Urothelium cell line (cell line): ENCODE results near the gene RALY.
"Not testable (repeated sequence)": the region's sequence is repeated elsewhere in the genome, so short reads cannot be mapped to it uniquely, and the experiment has no call there.

Experiments
- DNase-seq: peaks from one replicate; pipeline ENCODE4 v3.0.0; 2011; ENCODE audit warnings: low spot score, mixed read lengths
- FAIRE-seq: peaks from 2 replicates; lab custom pipeline; 2011; peaks lifted over from hg19 to GRCh38; lab: Jason Lieb, UNC

The RALY gene

DNA sequence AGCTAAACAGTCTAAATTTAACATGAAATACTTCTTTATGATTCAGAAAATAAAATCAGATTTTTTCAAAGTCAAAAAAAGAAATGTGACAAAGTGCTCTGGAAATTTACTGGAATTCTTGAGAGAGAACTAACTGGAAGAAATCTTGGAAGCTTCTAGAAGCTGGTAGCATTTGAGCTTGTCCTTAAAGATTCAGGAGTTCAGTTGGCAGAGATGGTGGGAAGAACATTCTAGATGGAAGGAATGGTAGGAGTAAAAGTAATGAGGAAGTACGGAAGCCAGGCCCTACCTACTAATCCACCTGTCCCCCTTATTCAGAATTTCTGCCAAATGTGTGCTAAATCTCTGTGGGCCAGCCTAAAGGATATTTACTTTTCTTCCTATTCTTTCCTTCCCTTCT lies 21.2 kb downstream of the RALY start:
- DNase-seq (no peak), FAIRE-seq (no peak)

DNA sequence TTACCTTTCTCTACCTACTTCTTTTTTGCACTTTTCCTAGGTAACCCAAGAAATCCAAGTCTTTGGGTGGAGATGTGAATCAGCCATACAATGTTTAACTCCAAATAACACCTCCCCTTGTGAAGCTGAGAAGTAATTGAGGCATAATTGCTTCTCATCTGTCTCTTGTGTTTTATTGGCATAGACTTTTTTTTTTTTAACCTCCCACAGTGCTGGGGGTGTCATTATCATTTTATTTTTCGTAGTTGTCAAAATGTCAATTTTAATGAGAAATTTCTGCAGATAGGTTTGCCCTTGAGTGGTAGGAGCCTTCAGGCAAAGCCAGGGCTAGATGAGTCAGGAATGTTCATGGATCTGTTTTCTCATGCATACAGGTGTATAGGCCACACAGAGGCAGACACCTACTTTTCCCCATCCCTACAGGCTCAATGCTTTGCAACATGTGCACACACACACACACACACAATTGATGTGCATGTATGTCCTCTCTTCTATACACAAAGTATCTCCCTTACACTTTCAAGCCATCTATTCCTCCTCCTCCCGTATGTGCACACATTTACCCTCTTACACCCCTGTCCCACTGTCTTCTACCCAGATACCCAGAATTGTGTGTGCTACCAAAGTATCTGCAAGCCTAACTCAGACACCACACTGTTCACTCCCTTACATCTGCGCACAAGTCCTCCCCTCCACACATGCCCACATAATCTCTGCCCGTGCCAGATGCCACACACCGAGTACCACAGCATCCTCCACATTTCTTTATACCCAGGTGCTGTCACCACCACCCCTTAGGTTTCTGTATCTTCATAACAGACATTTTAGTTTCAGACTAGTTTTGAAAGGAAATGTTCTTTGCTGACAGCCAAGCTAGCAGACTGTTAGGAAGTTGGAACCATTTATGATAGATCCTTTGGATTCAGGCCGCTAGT lies 22.0 kb downstream of the RALY start:
- FAIRE-seq: no peak

DNA sequence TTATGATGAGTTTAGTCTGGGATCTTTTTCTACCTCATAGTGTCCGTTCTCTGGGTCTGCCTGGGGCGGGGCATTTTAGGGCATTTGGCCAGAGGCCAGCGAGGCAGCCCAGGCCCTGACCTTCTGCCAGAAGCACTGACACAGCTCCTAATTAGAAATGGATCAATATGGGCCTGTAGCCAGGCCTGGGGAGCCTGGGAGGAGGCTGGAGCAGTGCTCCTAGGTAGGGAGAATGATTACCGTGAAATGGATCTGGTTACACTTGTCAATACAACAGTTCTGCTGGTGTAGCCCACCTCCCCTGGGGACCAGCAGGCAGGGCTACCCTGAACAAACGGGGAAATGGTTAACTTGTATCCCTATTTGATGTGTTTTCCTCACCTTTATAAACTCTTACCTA lies 23.0 kb downstream of the RALY start:
- FAIRE-seq (no peak), DNase-seq (no peak)

More for the DNA sequence above, 22.0 kb downstream of the RALY start:
- DNase-seq: no peak

DNA sequence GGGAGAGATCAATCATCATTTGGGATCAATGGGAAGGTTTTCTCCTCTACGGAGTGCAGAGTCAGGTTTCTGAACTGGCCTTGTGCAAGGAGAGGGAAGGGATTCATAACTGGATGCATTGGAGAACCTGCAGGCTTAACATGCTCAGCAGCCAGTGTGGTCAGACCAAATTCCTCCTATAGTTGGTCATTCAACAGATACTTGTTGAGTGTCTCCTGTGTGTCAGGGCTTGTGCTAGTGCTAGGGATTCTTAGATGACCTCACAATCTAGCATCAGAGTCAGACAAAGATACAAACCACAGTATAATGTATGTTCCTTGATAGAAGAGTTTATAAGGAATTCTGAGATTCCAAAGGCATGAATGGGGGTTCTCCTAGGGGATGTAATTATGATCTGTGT lies 23.9 kb downstream of the RALY start:
- peak; percentile 66 for DNase-seq
- FAIRE-seq: no peak

DNA sequence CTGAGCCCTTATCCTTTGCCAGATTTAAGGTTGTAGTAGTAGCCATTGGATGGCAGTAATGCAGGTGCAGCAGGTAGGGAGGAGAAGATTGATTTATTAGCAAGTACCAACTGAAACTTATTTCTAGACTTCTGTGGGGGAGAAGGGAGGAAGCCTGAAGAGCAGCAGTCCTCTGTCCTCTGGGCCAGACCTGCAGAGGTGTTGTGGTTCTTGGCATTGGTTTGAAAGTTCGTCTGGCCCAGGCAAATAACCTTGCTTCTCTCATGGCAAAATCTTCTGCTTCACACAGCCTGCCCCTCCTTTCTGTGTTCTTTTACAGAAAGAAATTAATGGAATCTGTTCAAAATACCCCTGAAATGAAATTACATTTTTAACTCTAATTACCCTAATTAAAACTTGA lies 24.5 kb downstream of the RALY start:
- DNase-seq (no peak), FAIRE-seq (no peak)

DNA sequence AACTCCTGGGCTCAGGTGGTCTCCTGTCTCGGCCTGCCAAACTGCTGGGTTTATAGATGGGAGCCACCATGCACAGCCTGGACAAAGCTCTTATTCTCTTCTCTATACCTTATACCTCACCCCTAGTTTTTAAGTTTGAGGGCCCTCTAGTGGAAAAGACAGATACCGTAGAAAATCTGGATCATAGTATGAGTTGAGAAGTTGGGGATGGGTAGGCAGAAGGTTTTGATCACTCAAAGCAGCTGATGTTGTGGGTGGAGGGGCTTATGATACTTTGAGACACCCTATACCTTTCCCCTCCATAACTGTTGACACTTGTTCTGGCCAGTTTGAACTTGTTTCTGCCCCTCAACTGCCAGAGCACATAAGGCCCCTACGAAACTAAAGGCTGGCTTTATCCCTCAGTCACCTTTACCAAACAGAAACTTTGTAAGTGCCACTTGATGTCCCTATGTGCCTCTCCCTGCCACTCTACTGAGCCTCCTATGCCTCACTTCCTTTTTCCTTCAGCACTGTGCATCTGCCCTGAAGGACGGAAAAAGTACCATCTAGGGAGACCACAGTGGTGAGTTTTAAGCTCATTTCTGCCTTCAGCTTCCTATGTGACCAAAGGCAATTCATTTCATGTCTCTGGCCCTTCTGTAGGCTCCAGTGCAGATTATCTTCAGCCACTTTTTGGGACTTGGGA lies 28.6 kb downstream of the RALY start:
- peak; percentile 24 for DNase-seq
- FAIRE-seq: no peak

DNA sequence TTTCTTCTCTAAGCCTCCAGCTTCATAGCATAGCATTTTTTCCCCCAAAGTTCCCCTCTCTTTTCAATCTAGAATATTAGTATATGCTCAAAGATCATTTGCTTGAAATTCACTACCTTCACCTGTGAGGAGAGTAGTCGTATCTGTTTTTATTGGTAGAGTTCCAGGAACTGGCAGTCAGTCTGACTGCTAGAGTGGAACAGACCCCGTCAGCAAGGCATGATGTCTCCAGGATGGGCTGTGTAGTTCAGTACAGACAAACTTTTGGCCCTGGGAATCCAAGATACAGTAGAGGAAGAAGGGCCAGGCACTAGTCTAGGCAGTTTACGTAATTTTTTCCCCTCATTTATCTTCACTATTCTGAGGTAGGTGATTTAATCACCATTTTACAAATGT lies 29.1 kb downstream of the RALY start:
- DNase-seq: no peak
- no peak for FAIRE-seq

DNA sequence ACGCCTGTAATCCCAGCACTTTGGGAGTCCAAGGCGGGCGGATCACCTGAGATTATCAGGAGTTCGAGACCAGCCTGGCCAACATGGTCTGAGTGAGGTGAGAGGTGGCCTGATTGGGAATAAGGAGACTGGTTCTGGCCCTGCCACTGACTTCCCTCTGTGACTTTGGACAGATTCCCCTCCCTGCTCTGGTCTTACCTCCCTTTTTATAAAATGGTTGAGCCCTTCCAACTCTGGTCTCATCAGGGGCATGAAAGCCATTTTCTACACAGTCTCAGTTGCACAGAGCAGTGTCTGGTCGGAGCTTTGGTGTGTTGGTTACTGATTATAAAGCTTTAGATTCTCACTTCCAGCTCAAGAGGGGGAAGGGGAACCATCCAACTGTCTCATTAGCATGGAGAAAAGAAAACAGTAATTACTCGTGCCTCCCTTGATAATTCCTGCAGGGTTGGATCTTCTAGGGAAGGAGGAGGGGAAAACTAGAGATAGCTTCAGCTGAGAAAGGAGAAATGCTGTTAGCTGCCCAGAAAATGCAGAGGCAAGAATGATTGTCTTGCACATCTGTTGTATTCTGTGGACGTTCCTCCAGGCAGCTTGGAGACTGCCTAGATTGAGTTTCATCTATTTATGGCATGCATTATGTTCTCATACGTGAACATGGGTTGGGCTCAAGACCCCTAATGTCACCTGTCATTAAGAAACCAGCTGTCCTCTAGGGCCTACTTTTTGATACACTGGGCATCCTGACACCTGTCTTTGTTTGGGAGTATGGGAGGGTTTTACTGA lies 30.4 kb downstream of the RALY start:
- DNase-seq (no peak), FAIRE-seq (no peak)

DNA sequence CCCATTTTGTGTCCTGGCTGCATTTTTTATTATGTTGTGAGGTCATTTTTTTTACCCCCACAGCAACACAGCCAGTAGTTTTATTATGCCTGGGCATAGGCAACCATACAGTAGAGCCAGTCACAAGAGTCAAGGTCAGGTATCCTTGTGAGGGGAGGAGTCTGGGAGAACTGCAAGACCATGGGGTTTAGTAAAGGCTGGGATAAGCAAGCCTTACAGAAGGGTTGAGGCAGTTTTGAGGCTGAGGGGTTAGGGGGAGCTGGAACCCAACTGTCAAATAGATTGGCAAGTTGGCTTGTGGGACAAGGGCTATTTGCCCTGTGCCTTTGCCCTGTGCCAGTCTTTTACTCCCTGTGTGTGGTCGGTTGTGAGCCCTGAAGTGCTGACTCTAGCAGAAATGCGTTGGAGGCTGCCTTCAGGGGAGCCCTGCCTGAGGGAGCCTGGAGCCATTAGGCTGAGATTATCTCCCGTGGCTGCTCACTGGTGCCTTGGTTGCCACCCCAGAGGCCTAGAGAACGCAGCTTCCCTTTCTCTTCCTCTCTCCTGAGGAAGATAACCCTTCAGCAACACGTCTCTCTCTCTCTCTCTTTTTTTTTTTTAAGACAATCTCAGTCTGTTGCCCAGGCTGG lies 31.1 kb downstream of the RALY start:
- DNase-seq: no peak
- FAIRE-seq: no peak

DNA sequence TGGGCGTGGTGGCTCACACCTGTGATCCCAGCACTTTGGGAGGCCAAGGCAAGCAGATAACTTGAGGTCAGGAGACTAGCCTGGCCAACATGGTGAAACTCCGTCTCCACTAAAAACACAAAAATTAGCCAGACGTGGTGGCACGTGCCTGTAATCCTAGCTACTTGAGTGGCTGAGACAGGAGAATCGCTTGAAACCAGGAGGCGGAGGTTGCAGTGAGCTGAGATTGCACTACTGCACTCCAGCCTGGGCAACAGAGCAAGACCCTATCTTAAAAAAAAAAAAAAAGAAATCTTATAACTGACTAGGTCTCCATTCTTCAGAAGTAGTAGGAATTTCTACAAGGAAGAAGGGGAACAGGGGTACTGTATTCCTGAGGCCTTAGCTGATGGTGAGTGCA lies 34.3 kb downstream of the RALY start:
- not testable (repeated sequence) for DNase-seq, FAIRE-seq

DNA sequence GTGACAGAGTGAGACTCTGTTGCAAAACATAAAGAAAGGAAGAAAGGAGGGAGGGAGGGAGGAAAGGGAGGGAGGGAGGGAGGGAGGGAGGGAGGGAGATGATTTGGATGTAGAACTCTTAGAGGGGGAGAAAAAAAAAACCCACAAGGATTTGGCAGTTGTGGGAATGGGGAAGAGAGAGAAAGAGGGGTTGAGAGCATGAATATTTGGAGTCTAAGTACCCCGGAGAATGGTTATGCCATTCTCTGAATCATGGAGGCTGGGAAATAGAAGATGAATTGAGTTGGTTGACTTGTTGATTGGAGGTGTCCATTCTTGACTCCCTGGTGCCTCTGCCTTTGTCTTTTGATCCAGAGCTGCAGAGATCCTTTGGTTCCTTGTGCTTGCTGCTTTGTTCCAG lies 35.7 kb downstream of the RALY start:
- DNase-seq (no peak), FAIRE-seq (no peak)

DNA sequence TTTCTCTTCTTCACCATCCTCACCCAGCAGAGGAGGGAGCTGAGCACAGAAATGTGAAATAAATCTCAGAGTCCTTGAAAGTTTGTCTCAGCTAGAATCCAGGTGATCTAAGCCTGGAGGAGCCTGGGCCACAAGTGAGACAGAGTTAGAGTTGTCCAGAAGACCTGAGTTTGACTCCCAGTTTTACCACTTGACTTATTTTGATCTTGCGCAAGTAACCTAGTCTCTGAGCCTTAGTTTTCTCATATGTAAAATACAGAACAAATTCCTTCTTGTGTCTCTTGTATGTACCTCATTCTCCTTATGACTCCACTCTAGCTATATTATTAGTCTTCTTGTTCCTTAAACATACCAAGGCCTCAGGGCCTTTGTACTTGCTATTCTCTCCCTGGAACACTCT lies 36.7 kb downstream of the RALY start:
- no peak for FAIRE-seq

DNA sequence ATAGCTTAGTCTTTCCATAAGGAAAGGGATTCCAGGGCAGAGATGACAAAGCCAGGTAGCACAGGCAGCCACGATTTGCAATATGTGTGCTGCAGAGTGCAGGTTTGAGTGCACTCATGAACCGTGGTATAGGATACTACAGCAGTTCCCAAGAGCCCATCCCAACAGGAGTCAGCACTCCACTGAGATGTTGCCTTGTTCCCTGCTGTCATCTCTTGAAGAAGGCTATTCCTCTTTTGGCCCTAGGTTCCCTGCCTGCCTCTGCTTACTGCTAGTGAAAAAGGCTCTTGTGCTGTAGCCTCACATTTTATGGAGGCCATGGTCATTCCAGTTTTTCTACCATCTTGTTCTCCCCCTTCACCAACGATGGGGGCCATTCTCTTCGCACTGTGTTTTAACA lies 40.2 kb downstream of the RALY start:
- FAIRE-seq (no peak), DNase-seq (no peak)

More for the DNA sequence above, 36.7 kb downstream of the RALY start:
- DNase-seq: no peak

DNA sequence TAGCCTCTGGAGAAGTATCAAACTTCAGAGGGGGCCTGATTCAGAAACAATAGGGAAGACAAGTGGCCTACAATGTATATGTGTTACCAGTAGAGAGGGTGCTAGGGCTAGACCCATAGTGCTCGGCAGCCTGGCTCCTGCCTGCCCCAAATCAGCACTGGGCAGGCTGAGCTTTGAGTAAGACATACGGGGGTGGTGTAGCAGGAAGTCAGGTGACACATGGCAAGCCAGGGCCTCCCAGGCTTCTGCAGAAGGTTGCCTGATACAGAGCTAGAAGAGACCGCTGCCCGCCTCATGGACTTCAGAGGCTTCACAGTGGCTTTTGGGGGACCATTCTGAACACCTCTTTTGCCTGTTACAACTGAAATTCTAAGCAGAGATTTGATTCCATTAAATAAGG lies 43.4 kb downstream of the RALY start:
- FAIRE-seq: no peak

DNA sequence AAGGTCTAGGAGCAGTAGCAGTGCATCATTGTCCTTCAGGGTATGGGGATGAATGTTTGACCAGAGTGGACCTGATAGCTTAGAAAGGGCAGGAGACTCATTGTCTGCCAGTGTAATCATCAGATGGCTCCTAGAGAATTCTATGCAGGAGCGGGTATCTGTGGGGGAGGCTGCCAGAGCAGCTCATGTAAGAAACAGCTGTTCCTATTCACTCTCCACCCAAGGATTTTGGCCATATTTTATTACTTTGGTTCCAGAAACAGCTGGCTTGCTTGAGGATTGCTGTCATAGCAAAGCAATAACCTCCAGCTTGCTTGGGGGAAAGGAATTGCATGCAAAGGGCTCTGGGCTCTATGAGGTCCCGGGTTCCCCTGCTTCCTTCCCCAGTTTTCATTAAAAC lies 44.1 kb downstream of the RALY start:
- DNase-seq (no peak), FAIRE-seq (no peak)

More for the DNA sequence above, 43.4 kb downstream of the RALY start:
- DNase-seq: no peak

DNA sequence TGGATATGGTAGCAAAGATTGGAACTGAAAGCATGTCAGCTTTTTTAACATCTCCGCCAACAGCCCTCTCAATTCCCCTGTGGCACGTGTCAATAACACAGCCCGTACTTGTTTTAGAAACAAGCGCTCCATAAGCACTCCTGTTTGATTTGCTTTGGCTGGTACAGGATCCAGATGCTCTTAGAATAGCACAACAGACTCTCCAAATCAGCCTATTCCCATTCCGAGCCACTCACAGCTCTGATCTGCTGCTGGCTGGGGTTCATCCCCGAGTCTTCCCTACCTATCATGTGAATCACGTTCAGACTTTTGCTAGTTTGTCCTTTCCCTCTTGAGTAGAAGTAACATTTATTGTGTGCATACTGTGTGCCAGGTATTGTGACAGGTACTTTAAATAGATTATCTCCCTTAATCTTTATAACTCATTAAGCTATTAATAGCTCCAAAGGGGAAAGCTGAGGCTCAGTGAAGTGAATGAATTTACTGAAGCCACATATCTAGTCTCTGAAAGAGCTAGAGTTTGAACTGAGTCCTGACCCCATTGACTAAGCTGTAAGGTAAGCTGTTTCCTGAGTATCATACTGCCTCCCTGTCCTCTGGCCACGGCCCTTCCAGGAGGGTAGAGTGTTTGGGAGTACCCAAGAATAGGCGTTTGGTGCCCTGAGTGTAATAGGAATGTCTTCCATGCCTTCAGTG lies 46.7 kb downstream of the RALY start:
- FAIRE-seq (no peak), DNase-seq (no peak)

DNA sequence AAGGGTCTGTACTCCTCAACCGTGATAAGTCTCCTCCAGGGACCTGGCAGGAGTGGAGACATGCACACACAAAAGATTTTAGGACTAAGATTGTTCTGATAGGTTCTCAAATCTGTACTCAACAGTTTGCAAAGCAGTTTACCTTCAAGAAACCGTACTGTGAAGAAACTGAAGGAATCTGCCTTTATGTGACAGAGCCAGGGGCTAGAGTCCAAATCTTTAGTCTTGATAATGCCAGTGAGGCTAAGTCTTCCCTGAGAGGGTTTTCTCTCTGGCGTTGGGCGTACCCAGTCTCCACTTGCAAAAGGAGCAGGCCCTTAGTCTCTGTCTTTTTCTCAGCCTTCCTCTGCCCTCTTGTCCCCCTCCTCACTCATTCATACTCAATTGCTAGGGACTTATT lies 47.5 kb downstream of the RALY start:
- FAIRE-seq (no peak), DNase-seq (no peak)

DNA sequence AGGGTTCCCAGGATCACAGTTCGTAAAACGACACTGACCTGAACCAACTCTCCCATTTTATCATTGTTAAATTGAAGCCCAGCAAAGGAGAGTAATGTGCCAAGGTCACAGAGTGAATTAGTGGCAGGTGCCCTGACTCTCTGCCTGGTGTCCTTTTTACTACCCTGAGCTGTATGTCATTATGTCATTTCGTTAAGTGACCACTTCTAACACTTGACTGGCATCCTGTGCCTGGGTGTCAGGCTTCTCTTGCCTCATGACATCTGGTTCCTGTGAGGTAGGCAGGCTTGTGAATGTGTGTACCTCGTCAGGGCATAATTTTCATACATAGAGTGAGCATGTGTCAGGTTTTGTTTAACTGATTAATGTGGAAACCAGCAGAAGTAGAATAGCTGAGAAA lies 48.6 kb downstream of the RALY start:
- FAIRE-seq (no peak), DNase-seq (no peak)

DNA sequence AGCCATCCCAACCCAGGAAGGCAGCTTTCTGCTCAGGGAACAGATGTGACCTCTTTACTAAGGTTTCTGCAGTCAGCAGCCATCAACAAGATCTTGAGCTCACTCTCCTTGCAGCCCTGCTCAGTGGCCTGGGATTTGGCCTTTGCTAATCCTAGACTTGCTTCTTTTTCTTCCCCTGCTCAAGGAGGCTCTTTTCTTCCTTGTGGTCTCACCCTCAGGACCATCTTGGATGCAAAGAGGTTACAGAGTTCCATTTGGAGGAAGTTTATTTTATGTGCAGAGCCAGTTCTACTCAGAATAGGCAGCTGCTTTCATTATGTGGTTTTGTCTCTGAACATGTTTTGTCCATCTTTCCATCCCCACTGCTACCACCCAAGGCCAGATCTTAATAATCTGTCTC lies 49.3 kb downstream of the RALY start:
- no peak for FAIRE-seq
- DNase-seq: no peak

DNA sequence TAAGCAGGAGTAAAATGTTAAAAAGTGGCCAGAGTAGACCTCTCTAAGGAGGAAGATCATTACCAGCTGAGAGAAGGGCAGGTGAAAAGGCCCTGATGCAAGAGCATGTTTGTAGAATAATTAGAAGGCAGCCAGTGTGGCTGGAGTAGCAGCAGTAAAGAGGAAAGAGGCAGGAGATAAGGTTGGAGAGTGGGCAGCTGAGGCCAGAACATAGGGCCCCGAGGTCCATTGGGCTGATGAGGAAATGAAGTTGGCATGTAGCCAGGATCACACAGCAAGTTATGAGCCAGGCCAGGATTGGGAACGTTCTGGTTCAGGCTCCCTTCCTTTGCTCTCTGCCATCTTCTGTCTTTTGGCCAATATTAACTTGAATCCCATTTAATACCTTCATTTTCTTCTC lies 51.6 kb downstream of the RALY start:
- DNase-seq (no peak), FAIRE-seq (no peak)
